Measurements from ENCODE around the gene CDK7.

The CDK7 gene

GRCh38 chr5:69276422-69277174 lies 41.9 kb downstream of the CDK7 start:
- TF ChIP-seq CTCF (IDR thresholded peaks at IDR 0.05; ENCODE audit: insufficient read depth, low read depth, low read length, missing control alignments): no peak
- no peak overlapping the region for H3K4me3 ChIP-seq (ENCODE audit: low read depth, low read length)
- DNase-seq (ENCODE audit: low read depth): no peak

GRCh38 chr5:69279517-69279916 lies 44.8 kb downstream of the CDK7 start:
- TF ChIP-seq CTCF (IDR thresholded peaks at IDR 0.05; ENCODE audit: insufficient read depth, low read depth, low read length, missing control alignments): no peak
- H3K4me3 ChIP-seq (ENCODE audit: low read depth, low read length): no peak overlapping the region
- DNase-seq (ENCODE audit: low read depth): no peak

GRCh38 chr5:69281114-69281513 lies 46.4 kb downstream of the CDK7 start:
- no peak for TF ChIP-seq CTCF (IDR thresholded peaks at IDR 0.05; ENCODE audit: insufficient read depth, low read depth, low read length, missing control alignments)
- DNase-seq (ENCODE audit: low read depth): no peak
- no peak overlapping the region for H3K4me3 ChIP-seq (ENCODE audit: low read depth, low read length)

GRCh38 chr5:69284203-69284602 lies 49.5 kb downstream of the CDK7 start:
- no peak for DNase-seq (ENCODE audit: low read depth)
- no peak overlapping the region for H3K4me3 ChIP-seq (ENCODE audit: low read depth, low read length)
- no peak for TF ChIP-seq CTCF (IDR thresholded peaks at IDR 0.05; ENCODE audit: insufficient read depth, low read depth, low read length, missing control alignments)

- TF ChIP-seq CTCF (IDR thresholded peaks at IDR 0.05; ENCODE audit: insufficient read depth, low read depth, low read length, missing control alignments): no peak
- H3K4me3 ChIP-seq (ENCODE audit: low read depth, low read length): no peak overlapping the region
- no peak for DNase-seq (ENCODE audit: low read depth)
Observed at GRCh38 chr5:69285448-69286116, 50.9 kb downstream of the CDK7 start.

GRCh38 chr5:69288069-69288468 lies 53.4 kb downstream of the CDK7 start:
- DNase-seq (ENCODE audit: low read depth): no peak

More at GRCh38 chr5:69288069-69288468, 53.4 kb downstream of the CDK7 start:
- H3K4me3 ChIP-seq (ENCODE audit: low read depth, low read length): no peak overlapping the region
- no peak for TF ChIP-seq CTCF (IDR thresholded peaks at IDR 0.05; ENCODE audit: insufficient read depth, low read depth, low read length, missing control alignments)
